ENCODE results near the gene PARD6A.
"Not testable (repeated sequence)": the region's sequence is repeated elsewhere in the genome, so short reads cannot be mapped to it uniquely, and the experiment has no call there.

Gene PARD6A

GRCh38 chr16:67667817-67668494, 7.2 kb downstream of the PARD6A start:
- peak; percentile 28 for DNase-seq

GRCh38 chr16:67668495-67669157, 7.9 kb downstream of the PARD6A start:
- DNase-seq: no peak

DNA sequence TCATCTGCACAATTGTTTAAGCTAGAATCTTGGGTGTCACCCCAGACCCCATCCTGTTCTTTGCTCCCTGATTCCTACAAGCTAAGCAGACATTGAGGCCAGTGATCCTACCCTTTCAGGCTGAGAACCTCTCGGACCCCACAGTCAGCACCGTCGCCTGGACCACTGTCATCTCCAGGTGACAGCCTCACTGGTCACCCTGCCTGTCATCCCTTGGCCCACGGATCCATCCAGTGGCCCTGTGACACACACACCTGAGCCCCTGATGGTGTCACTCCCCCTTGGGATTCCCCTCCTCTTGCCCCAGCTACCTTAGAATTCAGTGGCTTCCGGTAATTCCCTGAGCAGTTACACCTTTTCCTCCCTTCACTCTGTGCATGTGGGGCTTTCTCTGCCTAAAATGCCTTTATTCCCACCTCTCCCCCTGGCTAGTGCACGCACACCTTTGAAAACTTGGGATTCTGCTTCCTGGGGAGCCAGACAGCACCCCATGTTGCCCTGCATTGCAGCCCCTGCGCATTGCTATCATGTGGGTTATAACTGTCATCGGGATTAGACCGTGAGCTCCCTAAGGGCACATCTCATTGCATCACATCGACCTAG, 8.8 kb downstream of the PARD6A start:
- no peak for DNase-seq

GRCh38 chr16:67672306-67672705, 11.5 kb downstream of the PARD6A start:
- no peak for DNase-seq

GRCh38 chr16:67672739-67673662, 12.2 kb downstream of the PARD6A start:
- no peak for DNase-seq

- no peak for DNase-seq
Observed at GRCh38 chr16:67673712-67674580, 13.2 kb downstream of the PARD6A start.

DNA sequence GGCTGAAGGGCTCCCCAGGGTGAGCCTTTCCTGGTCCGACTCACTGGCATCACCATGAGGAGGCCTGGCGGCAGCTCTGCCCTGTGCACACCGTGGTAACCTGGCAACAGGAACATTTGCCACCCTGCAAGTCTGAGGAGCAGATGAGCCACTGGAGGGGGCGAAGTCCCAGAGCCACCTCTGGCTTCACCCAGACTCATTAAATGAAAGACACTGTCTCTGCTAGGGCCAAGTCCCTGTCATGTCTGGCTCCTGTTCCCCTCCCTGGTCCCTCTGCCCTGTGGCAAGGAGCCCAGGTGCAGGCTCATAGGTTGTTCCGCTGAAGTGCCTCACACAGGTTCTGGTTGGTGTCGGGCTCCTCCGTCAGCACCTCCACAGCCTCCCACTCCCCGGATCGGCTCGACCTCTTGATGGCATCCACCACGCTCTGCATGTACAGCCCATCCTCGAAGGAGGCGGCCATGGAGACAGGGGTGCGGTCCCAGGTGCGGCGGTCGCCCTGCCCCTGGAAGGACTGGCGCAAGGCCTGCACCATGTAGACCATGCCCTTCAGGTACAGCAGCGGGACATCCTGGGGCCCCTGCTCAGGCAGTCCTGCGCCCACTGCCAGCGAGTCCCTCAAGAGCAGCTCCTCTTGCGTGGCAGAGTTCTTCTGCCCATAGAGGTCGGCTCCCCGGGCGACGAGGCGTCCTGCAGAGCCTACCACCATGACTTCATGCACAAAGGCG, 14.3 kb downstream of the PARD6A start:
- no peak for DNase-seq

GRCh38 chr16:67675579-67675935, 14.8 kb downstream of the PARD6A start:
- DNase-seq: no peak

DNA sequence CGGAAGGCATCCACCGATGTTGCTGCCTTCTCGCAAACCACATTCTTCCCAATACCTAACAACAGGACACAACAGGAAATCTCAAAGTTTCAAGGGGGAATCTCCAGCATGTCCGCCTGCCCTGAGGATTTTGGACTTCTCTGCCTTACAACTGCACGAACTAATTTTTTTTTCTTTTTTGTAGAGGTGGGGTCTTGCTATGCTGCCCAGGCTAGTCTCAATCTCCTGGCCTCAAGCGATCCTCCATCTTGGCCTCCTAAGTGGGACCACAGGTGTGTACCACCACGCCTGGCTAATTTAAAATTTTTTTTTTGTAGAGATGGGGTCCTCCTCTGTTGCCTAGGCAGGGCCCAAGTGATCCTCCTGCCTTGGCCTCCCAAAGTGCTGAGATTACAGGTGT, 15.2 kb downstream of the PARD6A start:
- DNase-seq: no peak

DNA sequence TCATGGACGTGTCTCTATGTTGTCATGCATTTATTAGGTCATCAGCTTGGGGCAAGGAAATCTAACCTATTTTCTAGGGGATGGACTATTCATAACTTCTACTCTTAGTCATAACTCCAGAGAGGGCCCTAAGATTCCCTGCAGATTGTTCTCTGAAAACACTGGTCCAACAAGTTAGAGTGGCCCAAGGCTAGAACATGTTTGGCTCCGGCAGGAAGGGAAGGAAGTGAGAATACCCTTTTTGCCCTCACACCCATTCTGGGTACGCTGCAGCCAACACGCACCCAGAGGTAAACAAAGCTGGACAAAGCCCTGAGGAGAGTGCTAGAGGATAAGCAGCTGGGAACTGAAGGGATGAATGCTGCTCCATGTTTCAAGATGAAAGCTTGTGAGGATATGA, 15.8 kb downstream of the PARD6A start:
- no peak for DNase-seq

- no peak for DNase-seq
Observed at GRCh38 chr16:67676939-67677338, 16.2 kb downstream of the PARD6A start.

DNA sequence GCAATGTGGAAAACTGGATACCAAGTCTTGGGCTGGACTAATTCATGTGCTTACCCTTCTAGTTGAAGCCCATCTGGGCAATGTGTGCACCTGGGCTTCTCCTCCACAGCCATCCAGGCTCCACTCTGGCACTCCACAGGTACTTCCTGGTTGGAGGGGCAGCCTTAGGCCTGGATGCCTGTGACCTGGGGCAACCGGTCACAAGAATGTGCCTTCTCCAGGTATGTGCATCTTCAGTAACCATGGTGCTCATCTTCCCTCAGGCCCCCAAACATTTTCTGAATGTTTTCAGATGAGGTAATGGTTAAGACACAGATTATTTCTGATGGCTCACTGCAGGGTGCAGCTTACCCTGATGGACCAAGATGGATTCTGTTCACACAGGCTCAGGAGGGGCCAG, 17.0 kb downstream of the PARD6A start:
- no peak for DNase-seq

DNA sequence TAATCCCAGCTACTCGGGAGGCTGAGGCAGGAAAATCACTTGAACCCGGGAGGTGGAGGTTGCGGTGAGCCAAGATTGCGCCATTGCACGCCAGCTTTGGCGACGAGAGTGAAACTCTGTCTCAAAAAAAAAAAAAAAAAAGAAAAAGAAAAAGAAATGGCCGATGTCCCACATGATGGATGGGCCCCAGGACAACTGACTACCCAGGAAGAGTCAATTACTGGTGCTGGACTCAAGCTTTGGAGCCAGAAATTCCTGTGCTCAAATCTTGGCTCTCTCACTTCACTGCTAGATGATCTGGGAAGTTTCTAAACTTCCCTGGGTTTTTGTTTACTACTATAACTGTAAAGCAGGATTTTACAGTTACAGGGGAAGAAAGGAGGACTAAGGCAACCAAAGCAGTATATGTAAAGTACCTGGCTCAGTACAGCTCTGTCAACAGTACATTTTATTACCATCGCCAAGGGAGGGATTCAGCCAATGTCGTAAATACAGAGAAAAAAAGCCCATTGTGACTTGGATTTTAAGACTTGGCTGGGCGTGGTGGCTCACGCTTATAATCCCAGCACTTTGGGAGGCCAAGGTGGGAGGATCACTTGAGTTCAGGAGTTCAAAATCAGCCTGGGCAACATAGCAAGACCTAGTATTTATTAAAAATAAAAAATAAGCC, 17.7 kb downstream of the PARD6A start:
- no peak for DNase-seq

- DNase-seq: no peak
Observed at GRCh38 chr16:67679935-67680897, 19.5 kb downstream of the PARD6A start.

DNA sequence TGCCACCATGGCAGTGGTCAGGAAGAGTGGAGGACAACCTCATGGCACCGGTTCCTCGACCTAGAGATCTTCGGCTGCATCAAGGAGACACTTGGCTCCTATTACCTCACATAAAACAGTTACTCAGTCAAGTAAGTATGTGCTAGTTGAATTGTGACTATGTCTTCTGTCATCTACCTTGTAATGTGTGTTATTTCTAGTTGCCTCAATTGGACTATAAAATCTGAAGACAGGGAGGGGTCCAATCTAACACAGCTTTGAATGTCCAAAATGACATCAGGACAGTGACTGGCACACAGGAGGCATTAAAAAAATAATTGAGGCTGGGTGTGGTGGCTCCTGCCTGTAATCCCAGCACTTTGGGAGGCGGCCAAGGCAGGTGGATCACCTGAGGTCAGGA, 23.0 kb downstream of the PARD6A start:
- DNase-seq: no peak

DNA sequence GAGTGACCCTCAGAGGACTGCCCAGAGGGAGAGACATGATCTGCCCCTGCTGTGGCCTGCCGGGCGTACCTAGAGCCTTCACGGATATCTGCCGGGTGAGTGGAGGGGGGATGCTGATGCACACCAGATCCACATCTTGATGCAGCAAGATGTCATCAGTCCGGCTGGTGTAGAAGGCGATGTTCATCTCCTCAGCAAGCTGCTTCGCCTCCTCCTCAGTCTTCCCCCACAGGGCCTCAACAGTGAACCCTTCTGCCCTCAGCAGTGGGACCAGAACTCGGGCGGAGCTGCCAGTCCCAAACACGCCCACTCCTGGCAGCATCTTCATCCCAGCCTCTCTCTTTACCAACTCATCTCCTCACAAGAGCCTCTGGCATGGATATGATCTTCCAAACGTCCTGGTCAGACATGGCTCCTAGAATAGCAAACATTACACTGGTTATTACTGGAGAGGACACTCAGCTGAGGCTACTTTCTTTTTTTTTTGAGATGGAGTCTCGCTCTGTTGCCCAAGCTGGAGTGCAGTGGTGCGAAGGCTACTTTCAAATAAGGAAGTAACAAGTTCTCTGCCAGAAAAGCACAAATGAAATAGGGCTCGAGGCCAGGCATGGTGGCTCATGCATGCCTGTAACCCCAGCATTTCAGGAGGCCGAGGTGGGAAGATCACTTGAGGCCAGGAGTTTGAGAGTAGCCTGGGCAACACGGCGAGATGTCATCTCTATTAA, 24.8 kb downstream of the PARD6A start:
- DNase-seq: no peak

GRCh38 chr16:67693517-67694285, 32.9 kb downstream of the PARD6A start:
- DNase-seq: not testable (repeated sequence)

DNA sequence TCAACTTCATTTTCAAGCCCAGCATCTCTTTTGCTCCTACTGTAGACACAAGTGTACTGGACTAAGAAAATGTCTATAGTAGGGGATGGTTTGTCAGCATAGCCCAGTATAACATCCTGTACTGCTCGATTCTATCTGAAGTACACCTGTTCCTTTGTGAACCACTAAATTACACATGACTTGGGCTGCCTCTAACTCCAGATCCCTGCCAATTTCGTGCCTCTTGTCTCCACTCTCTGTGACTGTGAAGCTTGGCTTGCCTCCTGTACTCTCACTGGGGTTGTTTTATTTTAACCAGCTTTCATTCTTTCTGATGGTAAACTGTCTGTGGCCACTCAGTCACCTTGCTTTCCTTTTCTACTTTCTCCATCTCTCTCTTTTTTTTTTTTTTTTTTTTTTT, 33.9 kb downstream of the PARD6A start:
- DNase-seq: no peak
